CD14-positive monocyte (primary cell): ENCODE measurements around the gene CNTNAP2. TPM values are rescaled to one million over a fixed set of nuclear protein-coding genes. Genes with fewer than 3 reads are reported as not detected.

Experiments used
- DNase-seq, 3 donors: peaks; one replicate each; pipeline ENCODE4 v3.0.0-alpha.2; 2011 to 2022
- H2AFZ ChIP-seq: 2 replicates; pipeline ENCODE4 v1.6.0; 2012; ENCODE audit warnings: mild to moderate bottlenecking, low read depth, low read length, inconsistent platforms; ENCODE audit not compliant: insufficient read depth, poor library complexity, severe bottlenecking
- H3K27ac ChIP-seq, 2 donors: 1 replicate in 1 of 2; 2 replicates in 1 of 2; pipeline ENCODE4 v1.5.1; 2012 to 2013; ENCODE audit warnings: low read length in 2 of 2, control low read depth in 1 of 2, inconsistent platforms in 1 of 2, low read depth in 1 of 2, mild to moderate bottlenecking in 1 of 2
- H3K27me3 ChIP-seq, 2 donors: one replicate each; pipeline versions ENCODE4 v1.6.0 to v1.6.1; 2011 to 2013; ENCODE audit warnings: low read length in 2 of 2; ENCODE audit not compliant: control insufficient read depth in 2 of 2, insufficient read depth in 2 of 2
- H3K36me3 ChIP-seq, 2 donors: replicated peaks in 1 of 2; 1 replicate in 1 of 2; 2 replicates in 1 of 2; pipeline versions ENCODE4 v1.5.1 to v1.6.1; 2012 to 2013; ENCODE audit warnings: low read length in 2 of 2, control low read depth in 1 of 2, inconsistent platforms in 1 of 2, mild to moderate bottlenecking in 1 of 2; ENCODE audit not compliant: insufficient read depth in 2 of 2, control insufficient read depth in 1 of 2
- H3K4me1 ChIP-seq, 2 donors: 1 replicate in 1 of 2; 2 replicates in 1 of 2; pipeline versions ENCODE4 v1.5.1 to v1.6.1; 2012 to 2013; ENCODE audit warnings: low read length in 2 of 2, control low read depth in 1 of 2, inconsistent platforms in 1 of 2, mild to moderate bottlenecking in 1 of 2, moderate library complexity in 1 of 2; ENCODE audit not compliant: insufficient read depth in 2 of 2, control insufficient read depth in 1 of 2
- H3K4me2 ChIP-seq: replicated peaks from 2 replicates; pipeline ENCODE3; 2012; ENCODE audit warnings: low read length, moderate library complexity, mild to moderate bottlenecking; ENCODE audit not compliant: poor library complexity, severe bottlenecking; ENCODE audit errors: extremely low read depth
- H3K4me3 ChIP-seq, 3 experiments: fragments of 200-600 bp in 1 of 3; sonication (generic) in 1 of 3; replicated peaks in 1 of 3; 1 replicate in 2 of 3; 2 replicates in 1 of 3; pipeline ENCODE4 v1.5.1; 2011 to 2013; ENCODE audit warnings: low read length in 3 of 3, mild to moderate bottlenecking in 3 of 3, control low read depth in 2 of 3, low read depth in 2 of 3, inconsistent platforms in 1 of 3, moderate library complexity in 1 of 3
- H3K79me2 ChIP-seq: 2 replicates; pipeline ENCODE4 v1.6.0; 2012; ENCODE audit warnings: mild to moderate bottlenecking, control low read depth, inconsistent platforms, low read length, moderate library complexity; ENCODE audit not compliant: insufficient read depth
- H3K9ac ChIP-seq: 2 replicates; pipeline ENCODE4 v1.6.0; 2017; ENCODE audit warnings: low read length, mild to moderate bottlenecking; ENCODE audit not compliant: insufficient read depth, poor library complexity, severe bottlenecking
- H3K9me3 ChIP-seq, 2 donors: replicated peaks in 1 of 2; 1 replicate in 1 of 2; 2 replicates in 1 of 2; pipeline versions ENCODE4 v1.5.1 to v1.6.1; 2012 to 2013; ENCODE audit warnings: low read length in 2 of 2, control low read depth in 1 of 2; ENCODE audit not compliant: control insufficient read depth in 1 of 2, insufficient read depth in 1 of 2
- H4K20me1 ChIP-seq: 2 replicates; pipeline ENCODE4 v1.6.0; 2012; ENCODE audit warnings: mild to moderate bottlenecking, low read length, control low read depth, moderate library complexity; ENCODE audit not compliant: insufficient read depth
- H3K27ac Mint-ChIP-seq, 7 donors: one replicate each; pipeline ENCODE4 v1.8.0; 2020; ENCODE audit warnings: mild to moderate bottlenecking in 7 of 7, mixed read lengths in 7 of 7, moderate library complexity in 6 of 7, inconsistent platforms in 2 of 7
- H3K27me3 Mint-ChIP-seq, 3 donors: one replicate each; pipeline ENCODE4 v1.8.0; 2021 to 2022; ENCODE audit warnings: low read depth in 3 of 3, mild to moderate bottlenecking in 3 of 3, mixed read lengths in 3 of 3, moderate library complexity in 3 of 3, inconsistent platforms in 1 of 3
- H3K36me3 Mint-ChIP-seq, 2 donors: one replicate each; pipeline ENCODE4 v1.8.0; 2020; ENCODE audit warnings: mixed read lengths in 2 of 2, inconsistent platforms in 1 of 2, mild to moderate bottlenecking in 1 of 2
- H3K4me1 Mint-ChIP-seq: one replicate; pipeline ENCODE4 v1.8.0; 2020; ENCODE audit warnings: mild to moderate bottlenecking, mixed read lengths
- H3K4me3 Mint-ChIP-seq, 2 donors: one replicate each; pipeline ENCODE4 v1.8.0; 2020; ENCODE audit warnings: mild to moderate bottlenecking in 2 of 2, mixed read lengths in 2 of 2, moderate library complexity in 1 of 2
- H3K9me3 Mint-ChIP-seq, 7 donors: one replicate each; pipeline ENCODE4 v1.8.0; 2020 to 2022; ENCODE audit warnings: mixed read lengths in 7 of 7, mild to moderate bottlenecking in 6 of 7, moderate library complexity in 6 of 7, inconsistent platforms in 2 of 7
- WGBS: methylation state at CpG from one replicate; pipeline ENCODE4 v1.1.5; 2013; ENCODE audit warnings: missing lambda C conversion rate; ENCODE audit not compliant: insufficient coverage; 5-methylcytosine and 5-hydroxymethylcytosine counted together
- intact Hi-C, 2 donors: fragments of 100-400 bp; cut with micrococcal nuclease; formaldehyde crosslinking; loops; one replicate each; pipeline versions ENCODE4 v1.15.0 to v1.15.1; 2023
- polyA plus RNA-seq, 3 donors: library from polyadenylated mRNA; depleted of rRNA in 1 of 3; unstranded in 2 of 3; stranded (reverse) in 1 of 3; fragments of 300-500 nt in 2 of 3; fragments of >200 nt in 1 of 3; fragmentation: Illumina TruSeq in 2 of 3; gene quantifications; 1 replicate in 2 of 3; 2 replicates in 1 of 3; pipeline ENCODE4 v1.2.3, GENCODE V29; 2012 to 2021
- TF ChIP-seq, protein P1 (sequence below): fragments of 200-600 bp; IDR thresholded peaks from one replicate; pipeline ENCODE4 v1.8.0; 2022; ENCODE audit warnings: antibody characterized with exemption, mild to moderate bottlenecking

Gene CNTNAP2
- polyA plus RNA-seq, 3 donors, result 0.01 TPM; not detected in 2

DNA sequence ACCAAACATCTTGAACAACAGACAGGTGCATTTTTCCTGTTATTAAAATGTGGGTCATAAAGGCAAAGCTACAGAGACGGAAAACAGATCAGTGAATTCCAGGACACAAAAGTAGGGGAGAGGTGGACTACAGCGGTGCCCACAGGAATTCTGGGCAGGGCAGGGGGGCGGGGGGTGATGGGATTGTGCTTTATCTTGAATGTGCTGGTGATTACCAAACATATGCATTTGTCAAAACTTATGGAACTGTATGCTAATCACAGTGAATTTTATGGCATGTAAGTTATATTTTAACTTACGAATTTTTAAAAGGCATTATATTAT is 519.4 kb downstream of the CNTNAP2 start:
- Histone ChIP-seq H4K20me1 (no peaks in the 10 kb centered on the region), H3K27ac (no peak overlapping the region), H3K36me3 (no peaks in the 10 kb centered on the region), H3K79me2 (no peaks in the 10 kb centered on the region), H3K27me3 (no peaks in the 10 kb centered on the region), H3K4me1 (no peaks in the 10 kb centered on the region), H3K9me3 (no peaks in the 10 kb centered on the region), H2AFZ (no peak overlapping the region), H3K9ac (no peak overlapping the region), H3K4me2 (no peak overlapping the region), H3K4me3 (no peak overlapping the region)
- DNase-seq, result no peak
- H3K9me3 Mint-ChIP-seq, result peaks cover 0 to 3% (median 0%) of the 10 kb centered on the region in 7 donors
- no peaks in the 10 kb centered on the region for H3K27me3 Mint-ChIP-seq
- TF ChIP-seq, protein P1, sequence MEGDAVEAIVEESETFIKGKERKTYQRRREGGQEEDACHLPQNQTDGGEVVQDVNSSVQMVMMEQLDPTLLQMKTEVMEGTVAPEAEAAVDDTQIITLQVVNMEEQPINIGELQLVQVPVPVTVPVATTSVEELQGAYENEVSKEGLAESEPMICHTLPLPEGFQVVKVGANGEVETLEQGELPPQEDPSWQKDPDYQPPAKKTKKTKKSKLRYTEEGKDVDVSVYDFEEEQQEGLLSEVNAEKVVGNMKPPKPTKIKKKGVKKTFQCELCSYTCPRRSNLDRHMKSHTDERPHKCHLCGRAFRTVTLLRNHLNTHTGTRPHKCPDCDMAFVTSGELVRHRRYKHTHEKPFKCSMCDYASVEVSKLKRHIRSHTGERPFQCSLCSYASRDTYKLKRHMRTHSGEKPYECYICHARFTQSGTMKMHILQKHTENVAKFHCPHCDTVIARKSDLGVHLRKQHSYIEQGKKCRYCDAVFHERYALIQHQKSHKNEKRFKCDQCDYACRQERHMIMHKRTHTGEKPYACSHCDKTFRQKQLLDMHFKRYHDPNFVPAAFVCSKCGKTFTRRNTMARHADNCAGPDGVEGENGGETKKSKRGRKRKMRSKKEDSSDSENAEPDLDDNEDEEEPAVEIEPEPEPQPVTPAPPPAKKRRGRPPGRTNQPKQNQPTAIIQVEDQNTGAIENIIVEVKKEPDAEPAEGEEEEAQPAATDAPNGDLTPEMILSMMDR, result no peak
- H3K27ac Mint-ChIP-seq, result no peak overlapping the region
- no peaks in the 10 kb centered on the region for H3K4me1 Mint-ChIP-seq
- H3K36me3 Mint-ChIP-seq, result no peaks in the 10 kb centered on the region
- H3K4me3 Mint-ChIP-seq, result no peak overlapping the region
- WGBS, result 92% methylated on average over 2 of the region's 4 CpGs
- intact Hi-C loops, result no loop called here

DNA sequence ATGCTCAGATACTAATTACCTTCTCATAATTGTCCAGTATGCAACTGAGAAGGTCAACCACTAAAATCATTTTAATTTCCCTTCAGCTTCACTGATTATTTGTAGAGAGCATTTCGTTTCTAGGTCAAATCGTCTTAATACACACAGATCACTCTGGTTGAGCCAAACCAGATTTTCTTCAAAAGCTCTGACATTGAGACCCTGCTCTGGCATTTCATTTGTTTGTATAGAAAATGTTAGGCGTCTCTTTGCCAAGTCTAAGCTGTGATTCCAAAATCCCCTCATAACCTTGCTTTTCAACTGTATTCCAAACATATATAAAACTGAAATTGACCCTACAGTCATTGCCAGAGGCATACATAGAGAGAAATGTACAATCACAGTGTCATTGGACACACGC is 520.0 kb downstream of the CNTNAP2 start:
- no peaks in the 10 kb centered on the region for H3K27me3 Mint-ChIP-seq
- H3K9me3 Mint-ChIP-seq, result peaks cover 0 to 3% (median 0%) of the 10 kb centered on the region in 7 donors
- Histone ChIP-seq H3K36me3 (no peaks in the 10 kb centered on the region), H3K27ac (no peak overlapping the region), H3K9ac (no peak overlapping the region), H3K9me3 (no peaks in the 10 kb centered on the region), H4K20me1 (no peaks in the 10 kb centered on the region), H3K79me2 (no peaks in the 10 kb centered on the region), H3K27me3 (no peaks in the 10 kb centered on the region), H2AFZ (no peak overlapping the region), H3K4me3 (no peak overlapping the region), H3K4me1 (no peaks in the 10 kb centered on the region), H3K4me2 (no peak overlapping the region)
- H3K27ac Mint-ChIP-seq, result no peak overlapping the region
- H3K4me1 Mint-ChIP-seq, result no peaks in the 10 kb centered on the region
- no peaks in the 10 kb centered on the region for H3K36me3 Mint-ChIP-seq
- DNase-seq, result no peak
- TF ChIP-seq, protein P1, result no peak
- no CpG with 5 or more reads among the region's 4 CpGs for WGBS
- intact Hi-C loops, result no loop called here
- no peak overlapping the region for H3K4me3 Mint-ChIP-seq
